Lower leg skin (tissue), 3 donors: ENCODE measurements around the gene RAVER2.

ENCODE experiments used
- CTCF ChIP-seq, 3 donors: fragments of 450-650 bp; IDR thresholded peaks; one replicate each; pipeline ENCODE4 v1.5.1; 2016; ENCODE audit warnings: antibody characterized with exemption in 3 of 3, mild to moderate bottlenecking in 3 of 3, moderate library complexity in 2 of 3
- POLR2A ChIP-seq, 2 donors: fragments of 450-650 bp; IDR thresholded peaks; one replicate each; pipeline ENCODE4 v1.6.1; 2016 to 2017; ENCODE audit warnings: antibody characterized with exemption in 2 of 2, mild to moderate bottlenecking in 1 of 2, moderate library complexity in 1 of 2

GRCh38 chr1:64826991-64827390, 82.1 kb downstream of the RAVER2 start:
- no peak for TF ChIP-seq CTCF (IDR thresholded peaks at IDR 0.05)
- TF ChIP-seq POLR2A (IDR thresholded peaks at IDR 0.05), result no peak
